COLO668 (cell line): Measurements from ENCODE around the gene ZNF584.
"Not testable (repeated sequence)": the region's sequence is repeated elsewhere in the genome, so short reads cannot be mapped to it uniquely, and the experiment has no call there.

Experiments used
- DNase-seq: peaks from one replicate; lab custom pipeline; 2025; ENCODE audit not compliant: unreplicated experiment; lab: John Stamatoyannopoulos, UW

ZNF584 gene

DNA sequence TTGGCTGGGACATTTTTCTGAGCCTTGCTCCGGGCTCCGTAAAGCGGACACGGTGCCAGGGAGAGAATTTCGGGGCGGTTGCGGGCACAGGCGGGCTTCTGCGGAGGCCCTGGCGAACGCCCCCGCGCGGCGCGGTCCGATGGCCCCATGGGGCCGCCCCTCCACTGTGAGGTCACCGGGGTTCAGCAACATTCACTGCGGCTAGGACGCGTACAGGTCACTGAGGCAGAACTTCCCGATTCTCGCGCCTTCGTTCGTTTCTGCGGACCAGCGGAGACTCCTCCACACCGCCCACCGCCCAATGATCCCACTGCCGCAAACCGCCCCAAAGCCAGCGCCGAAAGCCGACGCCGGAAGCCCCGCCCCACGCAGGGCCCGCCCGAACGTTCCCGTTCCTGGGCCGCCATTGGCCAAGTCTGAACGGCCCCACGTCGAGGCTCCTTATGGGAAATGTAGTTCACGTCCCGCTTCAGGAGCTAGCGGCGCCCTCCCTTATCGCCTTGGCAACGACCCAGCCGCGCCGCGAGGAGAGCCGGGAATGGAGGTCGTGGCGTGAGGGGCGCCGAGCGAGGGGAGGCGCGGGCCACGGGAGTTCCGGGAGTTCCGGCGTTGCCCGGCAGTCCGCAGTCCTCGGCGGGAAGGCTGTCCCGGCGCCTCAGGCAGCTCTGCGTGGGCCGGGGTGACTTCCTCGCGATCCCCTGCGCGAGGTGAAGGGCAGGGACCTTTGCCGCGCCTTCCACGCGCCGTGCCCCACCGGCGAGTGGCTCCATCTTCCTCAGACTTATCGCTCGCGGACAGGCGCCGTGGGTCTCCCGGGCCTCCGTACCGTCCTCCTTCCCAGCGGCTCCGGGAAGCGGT is at the start of gene ZNF584:
ZNF584 (plus strand) TSS at position 498 of the 858 bp plus-strand sequence. CDS start 499 bp downstream, outside the sequence.
- peak; percentile 93 for DNase-seq

- DNase-seq: peak; percentile 70
These were observed 46.6 kb upstream of the ZNF584 start for GRCh38 chr19:58361900-58362271.

GRCh38 chr19:58362272-58362994 is 46.0 kb upstream of the ZNF584 start, which contains the start of gene ZNF497:
Gene ZNF497, minus strand, starts transcription at chr19:58362751. Its CDS starts 5,116 bp downstream, at chr19:58357635.
- peak; percentile 97 for DNase-seq

DNA sequence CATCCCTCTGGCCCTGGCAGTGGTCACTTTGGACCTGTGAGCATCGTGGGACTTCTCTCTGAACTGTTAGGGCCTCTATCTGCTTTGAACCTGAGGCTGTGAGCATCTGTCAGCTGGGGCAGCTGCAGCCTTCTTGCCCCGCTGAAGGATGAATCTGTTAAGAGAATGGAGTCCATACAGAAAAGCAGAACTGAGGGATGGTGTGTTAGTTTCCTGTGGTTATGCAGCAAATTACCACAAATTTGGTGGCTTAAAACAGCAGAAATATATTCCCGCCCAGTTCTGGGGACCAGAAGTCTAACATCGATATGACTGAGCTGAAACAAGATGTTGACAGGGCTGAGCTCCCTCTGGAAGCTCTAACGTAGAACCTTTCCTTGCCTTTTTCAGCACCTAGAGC is 44.3 kb upstream of the ZNF584 start:
- no peak for DNase-seq

GRCh38 chr19:58366585-58367430 is 41.6 kb upstream of the ZNF584 start:
- no peak for DNase-seq

DNA sequence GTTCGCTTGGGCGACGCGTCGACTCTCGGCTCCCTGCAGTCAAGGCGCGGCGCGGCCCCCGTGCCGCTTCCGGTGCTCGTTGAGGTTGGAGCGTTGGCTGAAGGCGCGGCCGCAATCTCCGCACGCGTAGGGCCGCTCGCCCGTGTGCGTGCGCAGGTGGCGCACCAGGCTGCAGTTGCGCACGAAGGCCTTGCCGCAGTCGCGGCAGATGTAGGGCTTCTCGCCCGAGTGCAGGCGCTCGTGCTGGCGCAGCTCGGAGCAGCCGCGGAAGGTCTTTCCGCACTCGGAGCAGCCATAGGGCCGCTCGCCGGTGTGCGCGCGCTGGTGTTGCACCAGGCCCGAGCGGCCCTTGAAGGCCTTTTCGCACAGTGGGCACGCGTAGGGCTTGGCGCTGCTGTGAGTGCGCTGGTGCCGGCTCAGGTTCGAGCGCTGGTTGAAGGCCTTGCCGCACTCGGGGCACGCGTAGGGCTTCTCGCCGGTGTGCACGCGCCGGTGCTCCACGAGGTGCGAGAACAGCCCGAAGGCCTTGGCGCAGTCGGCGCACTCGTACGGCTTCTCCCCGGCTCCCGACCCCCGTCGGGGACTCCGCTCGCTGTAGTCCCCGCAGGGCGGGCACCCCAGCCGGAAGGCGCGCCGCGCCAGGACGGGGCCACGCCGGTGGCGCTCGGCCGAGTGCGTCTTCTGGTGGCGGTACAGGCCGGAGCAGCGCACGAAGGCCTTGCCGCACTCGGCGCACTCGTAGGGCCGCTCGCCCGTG is 40.6 kb upstream of the ZNF584 start:
- no peak for DNase-seq

GRCh38 chr19:58368561-58369360 is 39.7 kb upstream of the ZNF584 start:
- DNase-seq: no peak

DNA sequence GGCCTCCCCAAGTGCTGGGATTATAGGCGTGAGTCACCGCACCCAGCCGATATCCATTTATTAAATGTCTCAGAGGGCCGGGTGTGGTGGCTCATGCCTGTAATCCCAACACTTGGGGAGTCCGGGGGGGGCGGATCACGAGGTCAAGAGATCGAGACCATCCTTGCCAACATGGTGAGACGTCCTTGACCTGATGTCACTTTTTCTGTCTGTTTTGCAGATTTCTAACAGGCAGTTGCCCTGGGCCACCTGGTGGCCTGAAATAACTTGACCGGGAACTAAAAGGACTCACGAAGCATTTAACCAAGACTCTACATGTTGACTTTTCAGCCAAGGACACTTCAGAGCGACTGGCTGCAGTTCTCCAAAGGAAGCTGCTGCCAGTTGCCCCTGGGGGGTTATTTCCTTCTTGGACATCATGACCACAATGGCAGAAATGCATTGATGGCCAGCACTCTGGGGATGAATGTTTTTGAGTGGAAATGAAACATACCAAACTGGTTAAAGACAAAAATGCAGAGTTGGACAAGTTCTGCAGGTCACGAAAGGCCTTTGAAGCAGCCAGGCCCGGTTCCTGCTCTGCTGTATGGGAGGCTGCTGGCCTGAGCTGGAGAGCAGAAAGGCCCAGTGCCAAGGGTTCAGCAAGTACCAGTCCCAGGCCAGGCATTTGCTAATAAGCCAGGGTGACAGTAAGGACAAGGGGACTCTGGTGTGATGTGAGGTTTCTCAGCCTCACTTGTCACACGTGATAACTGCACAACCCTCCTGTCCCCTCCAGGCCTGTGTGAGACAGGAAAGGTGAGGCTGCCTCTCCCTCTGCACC is 35.9 kb upstream of the ZNF584 start:
- DNase-seq: no peak

DNA sequence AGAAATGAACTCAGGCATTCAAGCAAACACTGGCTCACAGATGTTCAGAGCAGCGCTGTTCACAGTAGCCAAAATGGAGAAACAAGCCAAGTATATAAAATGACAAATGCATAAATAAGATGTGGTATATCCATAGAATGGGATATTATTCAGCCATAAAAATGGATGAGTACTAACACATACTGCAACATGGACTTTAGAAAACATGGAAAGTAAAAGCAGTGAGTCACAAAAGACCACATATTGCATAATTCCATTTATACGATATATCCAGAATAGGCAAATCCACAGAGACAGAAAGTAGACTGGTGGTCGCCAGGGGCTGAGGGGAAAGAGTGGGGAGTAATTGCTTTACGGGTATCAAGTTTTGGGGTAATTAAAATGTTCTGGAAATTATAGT is 34.2 kb upstream of the ZNF584 start:
- no peak for DNase-seq

DNA sequence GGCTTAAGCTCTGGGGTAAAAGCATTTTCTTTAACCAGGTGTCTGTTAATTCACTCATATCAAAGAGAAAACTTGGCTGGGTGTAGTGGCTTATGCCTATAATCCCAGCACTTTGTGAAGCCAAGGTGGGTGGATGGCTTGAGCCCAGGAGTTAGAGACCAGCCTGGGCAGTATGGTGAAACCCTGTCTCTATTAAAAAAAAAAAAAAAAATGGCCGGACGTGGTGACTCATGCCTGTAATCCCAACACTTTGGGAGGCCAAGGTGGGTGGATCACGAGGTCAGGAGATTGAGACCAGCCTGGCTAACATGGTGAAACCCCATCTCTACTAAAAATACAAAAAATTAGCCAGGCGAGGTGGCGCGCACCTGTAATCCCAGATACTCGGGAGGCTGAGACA is 31.7 kb upstream of the ZNF584 start:
- DNase-seq: not testable (repeated sequence)

- DNase-seq: no peak
These were observed 29.2 kb upstream of the ZNF584 start for GRCh38 chr19:58379246-58379645.

GRCh38 chr19:58380037-58380661 is 28.3 kb upstream of the ZNF584 start:
- no peak for DNase-seq

- DNase-seq: peak; percentile 97
These were observed 27.6 kb upstream of the ZNF584 start, which contains the start of gene ZNF837 for GRCh38 chr19:58380662-58381459. Gene ZNF837, minus strand, starts transcription at chr19:58381030. Its CDS starts 11,698 bp downstream, at chr19:58369332.

DNA sequence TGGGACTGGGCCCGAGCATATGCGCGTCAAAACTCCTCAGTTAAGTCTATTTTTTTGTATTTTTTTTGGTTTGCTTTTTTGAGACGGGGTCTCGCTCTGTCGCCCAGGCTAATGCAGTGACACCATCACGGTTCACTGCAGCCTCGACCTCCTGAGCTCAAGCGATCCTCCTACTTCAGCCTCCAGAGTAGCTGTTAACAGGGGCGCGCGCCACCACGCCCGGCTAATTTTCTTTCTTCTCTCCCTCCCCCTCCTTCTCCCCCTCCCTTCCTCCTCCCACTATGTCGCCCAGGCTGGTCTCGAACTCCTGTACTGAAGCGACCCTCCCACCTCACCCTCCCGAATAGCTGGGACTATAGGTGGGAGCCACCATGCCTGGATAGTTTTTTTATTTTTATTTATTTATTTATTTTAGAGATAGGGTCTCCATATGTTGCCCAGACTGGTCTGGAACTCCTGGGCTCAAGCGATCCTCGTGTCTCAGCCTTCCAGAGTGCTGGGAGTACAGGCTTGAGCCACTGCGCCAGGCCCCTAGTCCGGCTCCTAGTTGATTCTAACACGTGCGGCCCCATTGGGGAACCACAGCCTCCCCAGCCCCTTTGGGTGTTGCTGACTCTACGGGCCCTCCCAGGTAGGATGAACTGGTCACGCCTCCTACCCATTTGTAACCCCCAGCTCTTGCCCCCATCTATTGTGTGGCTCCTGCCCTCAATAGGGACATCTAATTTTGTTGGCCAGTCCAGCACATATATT is 26.8 kb upstream of the ZNF584 start:
- peak; percentile 43 for DNase-seq

- DNase-seq: no peak
These were observed 25.3 kb upstream of the ZNF584 start for GRCh38 chr19:58382997-58383603.

DNA sequence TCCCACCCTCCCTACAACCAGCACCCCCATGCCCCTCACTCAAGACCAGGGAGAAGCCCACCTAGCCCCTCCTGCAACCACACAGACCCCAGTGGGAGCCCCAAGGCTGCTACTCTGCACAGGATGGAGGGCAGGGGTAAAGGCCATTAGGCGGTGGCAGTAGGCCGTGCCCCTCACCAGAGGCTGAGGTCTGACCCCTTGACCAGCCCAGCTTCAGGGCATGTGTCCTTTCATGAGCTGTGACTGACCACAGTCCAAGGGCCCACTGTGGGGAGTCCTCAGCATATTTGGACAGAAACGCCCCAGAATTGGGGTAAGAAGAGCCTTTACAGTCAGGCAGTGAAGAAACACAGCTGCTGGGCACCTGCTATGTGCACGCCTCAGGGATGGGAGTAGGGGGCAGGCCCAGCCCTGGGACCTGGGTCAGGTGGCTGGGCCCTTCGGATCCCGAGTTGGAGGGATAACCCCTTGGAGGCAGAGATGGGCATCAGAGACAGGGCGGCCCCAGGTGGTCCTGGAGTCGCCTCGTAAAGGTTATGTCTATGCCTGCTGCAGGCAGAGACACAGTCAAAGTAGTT is 23.0 kb upstream of the ZNF584 start:
- DNase-seq: peak; percentile 18
